Chondrocyte (in vitro differentiated cells): ENCODE results near the gene LCN15. TPM values are rescaled to one million over a fixed set of nuclear protein-coding genes. Genes with fewer than 3 reads are reported as not detected.
"Not testable (repeated sequence)": the region's sequence is repeated elsewhere in the genome, so short reads cannot be mapped to it uniquely, and the experiment has no call there.

ENCODE experiments used
- DNase-seq: peaks from one replicate; pipeline ENCODE4 v3.0.0; 2021; ENCODE audit warnings: mixed read lengths, low spot score
- H3K27ac Mint-ChIP-seq: one replicate; pipeline ENCODE4 v1.8.0; 2021; ENCODE audit warnings: mild to moderate bottlenecking, moderate library complexity, mixed read lengths; ENCODE audit not compliant: unreplicated experiment
- H3K27me3 Mint-ChIP-seq: 2 replicates; pipeline ENCODE4 v1.8.0; 2021; ENCODE audit warnings: low read depth, mixed read lengths
- H3K36me3 Mint-ChIP-seq: 2 replicates; pipeline ENCODE4 v1.8.0; 2021; ENCODE audit warnings: low read depth, mixed read lengths
- H3K4me1 Mint-ChIP-seq: 2 replicates; pipeline ENCODE4 v1.8.0; 2021; ENCODE audit warnings: low read depth, mild to moderate bottlenecking, mixed read lengths
- H3K4me3 Mint-ChIP-seq: one replicate; pipeline ENCODE4 v1.8.0; 2021; ENCODE audit warnings: mild to moderate bottlenecking, moderate library complexity, mixed read lengths; ENCODE audit not compliant: unreplicated experiment
- H3K9me3 Mint-ChIP-seq: 2 replicates; pipeline ENCODE4 v1.8.0; 2021; ENCODE audit warnings: low read depth, mixed read lengths
- total RNA-seq: library from RNA; stranded (reverse); gene quantifications from 3 replicates; pipeline ENCODE4 v1.2.1, GENCODE V29; 2021
- TF ChIP-seq, protein P1 (sequence below): fragments of 200-600 bp; sonication (generic); IDR thresholded peaks from 2 replicates; pipeline ENCODE4 v1.5.0; 2021; ENCODE audit warnings: antibody characterized with exemption, mild to moderate bottlenecking, moderate library complexity

The LCN15 gene
- total RNA-seq, 1 donor from 2014 or later: not detected

DNA sequence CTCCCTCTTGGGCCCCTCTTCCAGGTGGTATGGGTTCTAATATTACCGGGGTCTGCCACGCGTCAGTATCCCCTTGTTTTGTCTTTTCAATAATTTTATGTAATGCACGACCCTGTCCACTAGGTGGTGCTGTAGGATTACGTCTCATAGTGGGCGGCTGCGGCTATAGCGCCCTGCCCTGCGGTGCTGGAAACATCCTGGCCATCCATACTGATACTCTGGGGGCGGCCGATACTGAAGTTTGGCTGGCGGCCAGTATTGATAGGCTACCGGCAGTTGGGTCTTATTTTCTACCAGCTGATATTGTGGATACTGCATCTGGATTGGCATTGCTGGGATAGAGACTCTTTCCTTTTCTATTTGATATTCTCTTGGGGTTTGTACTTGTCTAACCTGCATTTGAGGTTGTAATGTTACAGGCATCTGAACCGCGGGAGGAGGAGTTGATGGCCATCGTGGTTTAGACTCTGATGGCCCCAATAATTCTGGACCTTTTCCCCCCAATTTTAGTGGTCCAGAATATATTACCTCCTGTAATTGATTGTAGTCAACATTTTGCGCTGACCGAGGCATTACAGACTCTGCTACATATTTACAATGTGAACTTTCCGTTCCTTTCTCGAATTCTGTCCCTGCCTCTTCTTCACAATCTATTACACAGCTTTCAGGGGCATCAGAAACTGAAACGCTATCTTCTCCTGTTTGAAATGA is 23.5 kb upstream of the LCN15 start:
- TF ChIP-seq, protein P1, sequence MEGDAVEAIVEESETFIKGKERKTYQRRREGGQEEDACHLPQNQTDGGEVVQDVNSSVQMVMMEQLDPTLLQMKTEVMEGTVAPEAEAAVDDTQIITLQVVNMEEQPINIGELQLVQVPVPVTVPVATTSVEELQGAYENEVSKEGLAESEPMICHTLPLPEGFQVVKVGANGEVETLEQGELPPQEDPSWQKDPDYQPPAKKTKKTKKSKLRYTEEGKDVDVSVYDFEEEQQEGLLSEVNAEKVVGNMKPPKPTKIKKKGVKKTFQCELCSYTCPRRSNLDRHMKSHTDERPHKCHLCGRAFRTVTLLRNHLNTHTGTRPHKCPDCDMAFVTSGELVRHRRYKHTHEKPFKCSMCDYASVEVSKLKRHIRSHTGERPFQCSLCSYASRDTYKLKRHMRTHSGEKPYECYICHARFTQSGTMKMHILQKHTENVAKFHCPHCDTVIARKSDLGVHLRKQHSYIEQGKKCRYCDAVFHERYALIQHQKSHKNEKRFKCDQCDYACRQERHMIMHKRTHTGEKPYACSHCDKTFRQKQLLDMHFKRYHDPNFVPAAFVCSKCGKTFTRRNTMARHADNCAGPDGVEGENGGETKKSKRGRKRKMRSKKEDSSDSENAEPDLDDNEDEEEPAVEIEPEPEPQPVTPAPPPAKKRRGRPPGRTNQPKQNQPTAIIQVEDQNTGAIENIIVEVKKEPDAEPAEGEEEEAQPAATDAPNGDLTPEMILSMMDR: peak; percentile 96
- H3K4me3 Mint-ChIP-seq: no peak overlapping the region

DNA sequence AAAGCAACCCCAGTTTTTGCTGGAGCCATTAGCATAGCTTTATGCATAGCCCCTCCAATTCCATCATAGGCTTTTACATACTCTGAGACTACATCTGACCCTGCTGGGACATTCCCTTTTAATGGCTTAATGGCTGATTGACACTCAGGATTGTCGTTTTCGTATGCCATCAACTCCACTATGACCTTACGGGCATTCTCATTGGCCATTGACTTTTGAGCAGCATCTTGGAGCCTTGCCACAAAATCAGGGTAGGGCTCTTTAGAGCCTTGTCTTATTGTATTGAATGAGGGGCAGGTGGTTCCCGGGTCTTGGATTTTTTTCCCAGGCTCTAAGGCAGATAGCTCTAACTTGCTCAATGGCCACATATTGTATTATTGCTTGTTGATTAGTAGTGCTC is 22.7 kb upstream of the LCN15 start:
- not testable (repeated sequence) for H3K36me3 Mint-ChIP-seq, H3K27ac Mint-ChIP-seq, H3K4me3 Mint-ChIP-seq, DNase-seq, H3K27me3 Mint-ChIP-seq, H3K9me3 Mint-ChIP-seq
- peaks cover 12% of the 10 kb centered on the region for H3K4me1 Mint-ChIP-seq

More for the DNA sequence above, 23.5 kb upstream of the LCN15 start:
- peaks cover 15% of the 10 kb centered on the region for H3K4me1 Mint-ChIP-seq
- H3K9me3 Mint-ChIP-seq: no peaks in the 10 kb centered on the region
- H3K27me3 Mint-ChIP-seq: no peaks in the 10 kb centered on the region
- no peaks in the 10 kb centered on the region for H3K36me3 Mint-ChIP-seq
- no peak for DNase-seq
- no peak overlapping the region for H3K27ac Mint-ChIP-seq

DNA sequence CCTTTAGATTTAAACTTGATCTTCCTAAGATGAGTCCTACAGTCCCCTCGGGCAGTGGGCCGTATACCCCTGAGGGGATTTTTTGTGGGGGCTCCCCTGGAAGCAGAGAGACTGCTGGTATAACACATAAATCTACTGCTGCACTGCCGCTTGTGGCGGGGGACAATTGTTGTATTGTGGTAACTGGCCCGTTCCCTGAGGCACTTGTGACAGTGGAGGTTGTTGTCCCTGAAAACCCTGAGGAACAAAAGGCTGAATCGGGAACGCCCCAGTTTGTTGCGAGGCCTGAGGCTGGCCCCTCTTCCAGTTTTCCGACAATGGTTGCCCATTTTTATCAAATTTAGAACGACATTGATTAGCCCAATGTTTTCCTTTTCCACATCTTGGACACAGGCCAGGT is 22.1 kb upstream of the LCN15 start:
- H3K27me3 Mint-ChIP-seq: peaks cover 4% of the 10 kb centered on the region
- DNase-seq: no peak
- no peaks in the 10 kb centered on the region for H3K9me3 Mint-ChIP-seq
- TF ChIP-seq, protein P1: no peak
- no peak overlapping the region for H3K27ac Mint-ChIP-seq
- no peaks in the 10 kb centered on the region for H3K36me3 Mint-ChIP-seq
- peaks cover 10% of the 10 kb centered on the region for H3K4me1 Mint-ChIP-seq
- no peak overlapping the region for H3K4me3 Mint-ChIP-seq

DNA sequence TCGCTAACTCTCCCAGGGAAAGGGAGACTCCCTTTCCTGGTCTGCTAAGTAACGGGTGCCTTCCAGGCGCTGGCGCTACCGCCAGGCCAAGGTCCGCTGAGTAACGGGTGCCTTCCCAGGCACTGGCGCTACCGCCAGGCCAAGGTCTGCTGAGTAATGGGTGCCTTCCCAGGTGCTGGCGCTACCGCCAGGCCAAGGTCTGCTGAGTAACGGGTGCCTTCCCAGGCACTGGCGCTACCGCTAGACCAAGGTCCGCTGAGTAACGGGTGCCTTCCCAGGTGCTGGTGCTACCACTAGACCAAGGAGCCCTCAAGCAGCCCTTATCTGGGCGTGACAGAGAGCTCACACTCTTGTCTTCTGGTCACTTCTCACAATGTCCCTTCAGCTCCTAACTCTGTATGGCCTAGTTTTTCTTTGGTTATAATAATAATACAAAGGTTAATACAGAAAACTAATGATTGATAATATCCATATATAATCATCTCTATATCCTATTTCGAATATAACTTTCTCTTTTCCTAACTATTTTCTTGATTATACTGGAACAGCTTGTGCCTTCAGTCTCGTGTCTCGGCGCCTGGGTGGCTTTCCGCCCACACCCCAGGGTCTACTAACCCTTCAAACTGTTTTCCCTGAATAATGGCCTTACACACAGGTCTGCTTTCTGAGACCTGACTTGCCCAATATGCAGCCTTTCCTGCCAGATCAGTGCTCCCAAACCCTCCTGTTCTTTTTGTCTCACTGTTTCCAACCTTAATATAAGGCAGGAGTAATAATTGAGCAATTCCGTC is 21.4 kb upstream of the LCN15 start:
- DNase-seq, H3K36me3 Mint-ChIP-seq, H3K4me1 Mint-ChIP-seq, H3K9me3 Mint-ChIP-seq, H3K4me3 Mint-ChIP-seq, H3K27me3 Mint-ChIP-seq, H3K27ac Mint-ChIP-seq: not testable (repeated sequence)

DNA sequence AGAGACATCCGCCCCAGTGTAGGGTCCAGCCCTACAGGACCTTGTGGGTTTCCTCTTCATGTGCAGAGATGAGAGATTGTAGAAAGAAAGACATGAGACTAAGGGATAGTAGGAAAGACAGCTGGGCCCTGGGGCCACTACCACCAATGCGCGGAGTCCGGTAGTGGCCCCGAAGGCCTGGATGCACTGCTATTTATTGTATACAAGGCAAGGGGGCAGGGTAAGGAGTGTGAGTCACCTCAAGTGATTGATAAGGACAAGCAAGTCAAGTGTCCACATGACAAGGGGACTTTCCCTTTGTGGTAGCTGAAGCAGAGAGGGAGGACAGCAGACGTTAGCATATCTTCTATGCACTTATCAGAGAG is 20.7 kb upstream of the LCN15 start:
- no peak overlapping the region for H3K4me3 Mint-ChIP-seq
- no peak overlapping the region for H3K27ac Mint-ChIP-seq
- DNase-seq: no peak
- no peaks in the 10 kb centered on the region for H3K9me3 Mint-ChIP-seq
- H3K4me1 Mint-ChIP-seq: peaks cover 5% of the 10 kb centered on the region
- peaks cover 14% of the 10 kb centered on the region for H3K27me3 Mint-ChIP-seq
- H3K36me3 Mint-ChIP-seq: no peaks in the 10 kb centered on the region
- TF ChIP-seq, protein P1: no peak

DNA sequence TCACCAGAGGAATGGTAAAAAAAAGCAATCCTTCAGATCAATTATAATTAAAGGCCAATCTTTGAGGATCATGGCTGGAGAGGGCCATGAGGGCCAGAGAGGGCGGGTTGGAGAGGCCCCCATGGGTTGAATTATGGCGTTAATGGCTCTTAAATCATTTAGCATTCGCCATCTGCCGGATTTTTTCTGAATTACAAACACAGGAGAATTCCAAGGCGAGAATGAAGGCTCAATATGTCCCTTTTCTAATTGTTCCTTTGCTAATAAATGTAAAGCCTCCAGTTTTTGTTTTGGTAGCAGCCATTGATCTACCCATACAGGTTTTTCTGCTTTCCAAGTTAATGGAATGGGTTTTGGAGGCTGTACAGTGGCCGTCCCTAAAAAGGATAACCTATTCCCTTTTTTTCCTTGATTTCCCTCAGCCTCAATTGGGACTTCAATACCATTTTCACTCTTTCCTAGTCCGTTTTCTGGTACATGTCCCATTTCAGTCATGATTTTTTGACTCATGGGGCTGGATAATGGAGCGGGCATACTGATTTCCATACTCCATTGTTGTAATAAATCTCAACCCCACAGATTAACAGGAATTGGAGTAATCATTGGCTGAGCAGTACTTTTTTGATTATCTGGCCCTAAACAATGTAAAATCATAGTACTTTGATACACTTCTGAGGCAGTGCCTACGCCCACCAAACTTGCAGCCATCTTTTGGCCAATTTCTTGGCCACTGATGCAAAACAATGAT is 20.1 kb upstream of the LCN15 start:
- peaks cover 5% of the 10 kb centered on the region for H3K4me1 Mint-ChIP-seq
- DNase-seq: no peak
- no peak overlapping the region for H3K27ac Mint-ChIP-seq
- TF ChIP-seq, protein P1: peak; percentile 80
- H3K27me3 Mint-ChIP-seq: peaks cover 20% of the 10 kb centered on the region
- H3K36me3 Mint-ChIP-seq: no peaks in the 10 kb centered on the region
- no peak overlapping the region for H3K4me3 Mint-ChIP-seq
- no peaks in the 10 kb centered on the region for H3K9me3 Mint-ChIP-seq
